IMR-90 (cell line): ENCODE data around the gene ANGEL1. TPM values are rescaled to one million over a fixed set of nuclear protein-coding genes. Genes with fewer than 3 reads are reported as not detected.

ENCODE experiments used
- ATAC-seq: fragments of 200-7000 bp; cut with Tn5 transposase; 2 replicates; pipeline ENCODE4 v1.9.1; 2020; ENCODE audit warnings: low read depth, mild to moderate bottlenecking, moderate library complexity
- BruUV-seq: library from RNA; stranded (reverse); fragments of 400-500 nt; replicated peaks from 2 replicates; lab custom pipeline; 2021; lab: Mats Ljungman, UMichigan
- CTCF ChIA-PET: fragments of 300-600 bp; formaldehyde crosslinking; extraction: SDS; loops from one replicate; lab custom pipeline; 2021; ENCODE audit warnings: antibody characterized with exemption; lab: Yijun Ruan, JAX
- POLR2A ChIA-PET: fragments of 300-600 bp; sonication (Branson Sonifier 250); formaldehyde crosslinking; loops from one replicate; lab custom pipeline; 2022; ENCODE audit warnings: antibody characterized with exemption; ENCODE audit not compliant: unreplicated experiment; lab: Charles Lee
- DNase-seq: peaks from one replicate; pipeline ENCODE4 v3.0.0; 2013
- H2AFZ ChIP-seq: replicated peaks from 2 replicates; pipeline ENCODE3; 2013; ENCODE audit warnings: low read length, mild to moderate bottlenecking; ENCODE audit not compliant: poor library complexity
- H2AK5ac ChIP-seq: 2 replicates; pipeline ENCODE4 v1.6.1; 2013; ENCODE audit warnings: low read depth, low read length, inconsistent platforms
- H2AK9ac ChIP-seq: replicated peaks from 2 replicates; pipeline ENCODE3; 2013; ENCODE audit warnings: mild to moderate bottlenecking, low read depth, low read length, moderate library complexity; ENCODE audit not compliant: poor library complexity
- H2BK120ac ChIP-seq: 2 replicates; pipeline ENCODE4 v1.6.1; 2013; ENCODE audit warnings: low read depth, low read length, inconsistent platforms
- H2BK15ac ChIP-seq: 3 replicates; pipeline ENCODE4 v1.6.1; 2013; ENCODE audit warnings: low read depth, low read length, inconsistent platforms
- H2BK20ac ChIP-seq: 2 replicates; pipeline ENCODE4 v1.6.1; 2013; ENCODE audit warnings: low read depth, mild to moderate bottlenecking, inconsistent platforms, low read length, moderate library complexity
- H2BK5ac ChIP-seq: 2 replicates; pipeline ENCODE4 v1.6.1; 2013; ENCODE audit warnings: mild to moderate bottlenecking, low read depth, low read length, inconsistent platforms; ENCODE audit not compliant: poor library complexity, severe bottlenecking
- H3K14ac ChIP-seq: replicated peaks from 2 replicates; pipeline ENCODE4 v1.6.1; 2013; ENCODE audit warnings: low read depth, low read length, inconsistent platforms
- H3K18ac ChIP-seq: 2 replicates; pipeline ENCODE4 v1.6.1; 2013; ENCODE audit warnings: low read depth, low read length, control low read depth
- H3K23ac ChIP-seq: 2 replicates; pipeline ENCODE4 v1.6.1; 2013; ENCODE audit warnings: low read depth, low read length, inconsistent platforms
- H3K27ac ChIP-seq: 2 replicates; pipeline ENCODE4 v1.5.1; 2013; ENCODE audit warnings: mild to moderate bottlenecking, control low read depth, low read length; ENCODE audit not compliant: insufficient read depth
- H3K27me3 ChIP-seq: 2 replicates; pipeline ENCODE4 v1.6.1; 2013; ENCODE audit warnings: low read length; ENCODE audit not compliant: control insufficient read depth, insufficient read depth
- H3K36me3 ChIP-seq: 2 replicates; pipeline ENCODE4 v1.6.1; 2013; ENCODE audit warnings: low read length, mixed read lengths; ENCODE audit not compliant: control insufficient read depth, insufficient read depth
- H3K4ac ChIP-seq: 2 replicates; pipeline ENCODE4 v1.6.1; 2013; ENCODE audit warnings: low read depth, low read length, inconsistent platforms
- H3K4me1 ChIP-seq: 2 replicates; pipeline ENCODE4 v1.6.1; 2013; ENCODE audit warnings: low read length, mixed read lengths; ENCODE audit not compliant: control insufficient read depth, insufficient read depth
- H3K4me2 ChIP-seq: 2 replicates; pipeline ENCODE4 v1.6.1; 2013; ENCODE audit warnings: low read depth, mild to moderate bottlenecking, control low read depth, low read length, moderate library complexity
- H3K4me3 ChIP-seq: 2 replicates; pipeline ENCODE4 v1.5.1; 2013; ENCODE audit warnings: low read depth, mild to moderate bottlenecking, control low read depth, low read length, moderate library complexity; ENCODE audit not compliant: insufficient read depth
- H3K56ac ChIP-seq: 2 replicates; pipeline ENCODE4 v1.6.1; 2013; ENCODE audit warnings: low read length, inconsistent platforms; ENCODE audit not compliant: insufficient read depth; ENCODE audit errors: extremely low read depth
- H3K79me1 ChIP-seq, 2 experiments: 2 replicates each; pipeline ENCODE4 v1.6.1; 2013; ENCODE audit warnings: low read length in 2 of 2, inconsistent platforms in 1 of 2, low read depth in 1 of 2
- H3K9ac ChIP-seq: 2 replicates; pipeline ENCODE4 v1.6.1; 2013; ENCODE audit warnings: low read depth, low read length, control low read depth
- H3K9me1 ChIP-seq: 2 replicates; pipeline ENCODE4 v1.6.1; 2013; ENCODE audit warnings: low read length, inconsistent platforms; ENCODE audit not compliant: insufficient read depth
- H3K9me3 ChIP-seq: 2 replicates; pipeline ENCODE4 v1.6.1; 2013; ENCODE audit warnings: low read length; ENCODE audit not compliant: control insufficient read depth, insufficient read depth
- H4K20me1 ChIP-seq: 2 replicates; pipeline ENCODE4 v1.6.1; 2013; ENCODE audit warnings: low read length, inconsistent platforms; ENCODE audit not compliant: insufficient read depth
- H4K5ac ChIP-seq: 2 replicates; pipeline ENCODE4 v1.6.1; 2013; ENCODE audit warnings: mild to moderate bottlenecking, low read depth, low read length, control low read depth
- H4K8ac ChIP-seq, 2 experiments: 2 replicates each; pipeline ENCODE4 v1.6.1; 2013; ENCODE audit warnings: low read depth in 2 of 2, low read length in 2 of 2, control low read depth in 1 of 2, inconsistent platforms in 1 of 2
- H4K91ac ChIP-seq: 2 replicates; pipeline ENCODE4 v1.6.1; 2013; ENCODE audit warnings: low read depth, low read length, inconsistent platforms; ENCODE audit not compliant: insufficient read depth
- CHD1 ChIP-seq: IDR thresholded peaks from 2 replicates; pipeline ENCODE4 v1.6.1; 2012; ENCODE audit warnings: low read depth, low read length, improper control_type of control experiment
- POLR2A ChIP-seq: IDR thresholded peaks from 2 replicates; pipeline ENCODE4 v1.6.1; 2012; ENCODE audit warnings: mild to moderate bottlenecking, low read depth, low read length
- WGBS, 2 experiments: methylation state at CpG; one replicate each; pipeline versions ENCODE4 v1.1.5 to v1.1.7; 2013; ENCODE audit warnings: missing lambda C conversion rate in 2 of 2; ENCODE audit not compliant: insufficient read length in 1 of 2; ENCODE audit errors: extremely low coverage in 2 of 2; 5-methylcytosine and 5-hydroxymethylcytosine counted together
- dilution Hi-C: fragments of 300-500 bp; cut with HindIII; formaldehyde crosslinking; loops from one replicate; pipeline ENCODE4 v1.14.3; 2018; ENCODE audit warnings: low sequenced_read_pairs; ENCODE audit not compliant: unreplicated experiment
- in situ Hi-C: fragments of 300-500 bp; cut with MboI; formaldehyde crosslinking; loops from 3 replicates; pipeline ENCODE4 v1.14.3; 2019; ENCODE audit warnings: low sequenced_read_pairs, inconsistent platforms, mixed read lengths
- intact Hi-C: fragments of 100-400 bp; cut with micrococcal nuclease; formaldehyde crosslinking; loops from 2 replicates; pipeline ENCODE4 v1.10.0; 2022
- polyA plus RNA-seq, 3 experiments: library from polyadenylated mRNA; depleted of rRNA; stranded (reverse); fragments of >200 nt; gene quantifications; 2 replicates each; pipeline ENCODE4 v1.2.3, GENCODE V29; 2012; ENCODE audit warnings: low replicate concordance in 1 of 3
- total RNA-seq: library from RNA; depleted of rRNA; stranded (reverse); fragments of >200 nt; gene quantifications from 2 replicates; pipeline ENCODE4 v1.2.3, GENCODE V29; 2012
- TF ChIP-seq, protein P1 (sequence below): conservative IDR thresholded peaks from 2 replicates; pipeline ENCODE4 v1.5.1; 2012; ENCODE audit warnings: mild to moderate bottlenecking, low read depth, low read length, improper control_type of control experiment

Gene ANGEL1
- total and polyA plus RNA-seq, 2 of the 4 experiments (the other 2 are of a cell fraction) = 4.1 to 10.0 TPM

- in situ Hi-C loops = no loop called here
- no TSS peak for BruUV-seq
- no peaks in the 10 kb centered on the region for H3K9me3 ChIP-seq
Measured at GRCh38 chr14:76808990-76809389, 3.7 kb downstream of the ANGEL1 start.

More at GRCh38 chr14:76808990-76809389, 3.7 kb downstream of the ANGEL1 start:
- no peak for DNase-seq
- H3K4me2 ChIP-seq = no peak overlapping the region
- H3K79me1 ChIP-seq = 0 out of 4 replicates have a peak, but pooled peaks cover 0 to 8% of the 10 kb centered on the region in 2 experiments
- no peak overlapping the region for H2AK9ac ChIP-seq
- H3K9me1 ChIP-seq = peaks cover 5% of the 10 kb centered on the region; the same call in 1 of the 2 replicates
- H2BK120ac ChIP-seq = no peak overlapping the region
- H4K91ac ChIP-seq = no peak overlapping the region
- ChIA-PET CTCF (no interaction called here), POLR2A (no interaction called here)
- H2BK20ac ChIP-seq = no peak overlapping the region
- no peak overlapping the region for H2AFZ ChIP-seq
- H3K9ac ChIP-seq = no peak overlapping the region
- no peak for TF ChIP-seq POLR2A
- no peak for TF ChIP-seq CHD1
- TF ChIP-seq, protein P1, sequence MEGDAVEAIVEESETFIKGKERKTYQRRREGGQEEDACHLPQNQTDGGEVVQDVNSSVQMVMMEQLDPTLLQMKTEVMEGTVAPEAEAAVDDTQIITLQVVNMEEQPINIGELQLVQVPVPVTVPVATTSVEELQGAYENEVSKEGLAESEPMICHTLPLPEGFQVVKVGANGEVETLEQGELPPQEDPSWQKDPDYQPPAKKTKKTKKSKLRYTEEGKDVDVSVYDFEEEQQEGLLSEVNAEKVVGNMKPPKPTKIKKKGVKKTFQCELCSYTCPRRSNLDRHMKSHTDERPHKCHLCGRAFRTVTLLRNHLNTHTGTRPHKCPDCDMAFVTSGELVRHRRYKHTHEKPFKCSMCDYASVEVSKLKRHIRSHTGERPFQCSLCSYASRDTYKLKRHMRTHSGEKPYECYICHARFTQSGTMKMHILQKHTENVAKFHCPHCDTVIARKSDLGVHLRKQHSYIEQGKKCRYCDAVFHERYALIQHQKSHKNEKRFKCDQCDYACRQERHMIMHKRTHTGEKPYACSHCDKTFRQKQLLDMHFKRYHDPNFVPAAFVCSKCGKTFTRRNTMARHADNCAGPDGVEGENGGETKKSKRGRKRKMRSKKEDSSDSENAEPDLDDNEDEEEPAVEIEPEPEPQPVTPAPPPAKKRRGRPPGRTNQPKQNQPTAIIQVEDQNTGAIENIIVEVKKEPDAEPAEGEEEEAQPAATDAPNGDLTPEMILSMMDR = no peak
- peaks cover 9% of the 10 kb centered on the region for H3K36me3 ChIP-seq
- H3K18ac ChIP-seq = no peak overlapping the region
- no peak overlapping the region for H3K56ac ChIP-seq
- H3K14ac ChIP-seq = no peak overlapping the region
- H4K20me1 ChIP-seq = no peaks in the 10 kb centered on the region
- no peak for ATAC-seq
- H2BK5ac ChIP-seq = no peak overlapping the region
- H2BK15ac ChIP-seq = no peak overlapping the region
- 87% methylated on average over 3 of the region's 4 CpGs; no CpG with 5 or more reads in 1 of the 2 experiments for WGBS, 2 experiments
- H3K27ac ChIP-seq = no peak overlapping the region
- no peak overlapping the region for H4K5ac ChIP-seq
- H2AK5ac ChIP-seq = no peak overlapping the region
- H3K4me3 ChIP-seq = no peak overlapping the region
- H4K8ac ChIP-seq = no peak overlapping the region
- H3K4ac ChIP-seq = no peak overlapping the region
- no peaks in the 10 kb centered on the region for H3K4me1 ChIP-seq
- dilution Hi-C loops (no loop called here), intact Hi-C loops (no loop called here)
- H3K27me3 ChIP-seq = no peaks in the 10 kb centered on the region
- H3K23ac ChIP-seq = no peak overlapping the region
